ENCODE data around the gene ZNF423.

Gene ZNF423

GRCh38 chr16:49717689-49718088 is 138.2 kb downstream of the ZNF423 start:
- DNase-seq (no peak), ATAC-seq (no peak)

GRCh38 chr16:49716339-49716934 is 139.5 kb downstream of the ZNF423 start:
- no peak for ATAC-seq
- DNase-seq, result no peak

- DNase-seq, result no peak
- ATAC-seq, result no peak
Measured at GRCh38 chr16:49713770-49714169, 142.1 kb downstream of the ZNF423 start.

- DNase-seq (no peak), ATAC-seq (no peak)
Measured at GRCh38 chr16:49712542-49712941, 143.4 kb downstream of the ZNF423 start.

- ATAC-seq, result no peak
- no peak for DNase-seq
Measured at GRCh38 chr16:49712106-49712505, 143.8 kb downstream of the ZNF423 start.

GRCh38 chr16:49709057-49709456 is 146.9 kb downstream of the ZNF423 start:
- no peak for ATAC-seq
- no peak for DNase-seq

GRCh38 chr16:49708491-49708890 is 147.4 kb downstream of the ZNF423 start:
- DNase-seq (no peak), ATAC-seq (no peak)

GRCh38 chr16:49706620-49707355 is 149.1 kb downstream of the ZNF423 start:
- no peak for DNase-seq
- no peak for ATAC-seq

GRCh38 chr16:49704586-49705155 is 151.2 kb downstream of the ZNF423 start:
- ATAC-seq (no peak), DNase-seq (no peak)

- no peak for DNase-seq
- no peak for ATAC-seq
Measured at GRCh38 chr16:49703483-49703882, 152.4 kb downstream of the ZNF423 start.

- ATAC-seq (no peak), DNase-seq (no peak)
Measured at GRCh38 chr16:49701789-49702494, 154.0 kb downstream of the ZNF423 start.

GRCh38 chr16:49701065-49701685 is 154.7 kb downstream of the ZNF423 start:
- DNase-seq, result no peak
- no peak for ATAC-seq

- DNase-seq (no peak), ATAC-seq (no peak)
Measured at GRCh38 chr16:49700251-49701064, 155.5 kb downstream of the ZNF423 start.

- DNase-seq, result no peak
- ATAC-seq, result no peak
Measured at GRCh38 chr16:49699841-49700175, 156.1 kb downstream of the ZNF423 start.

- ATAC-seq (no peak), DNase-seq (no peak)
Measured at GRCh38 chr16:49698931-49699840, 156.7 kb downstream of the ZNF423 start.

- DNase-seq (no peak), ATAC-seq (no peak)
Measured at GRCh38 chr16:49698453-49698815, 157.5 kb downstream of the ZNF423 start.

- DNase-seq, result no peak
- ATAC-seq, result no peak
Measured at GRCh38 chr16:49697631-49698452, 158.1 kb downstream of the ZNF423 start.

- DNase-seq, result no peak
- ATAC-seq, result peak; percentile 26
Measured at GRCh38 chr16:49696414-49697101, 159.4 kb downstream of the ZNF423 start.

- no peak for ATAC-seq
- no peak for DNase-seq
Measured at GRCh38 chr16:49695782-49696413, 160.0 kb downstream of the ZNF423 start.
